ENCODE results near the gene RFPL3.

GRCh38 chr22:32327066-32327465 is 30.6 kb upstream of the RFPL3 start:
- no peak for TF ChIP-seq CTCF (IDR thresholded peaks at IDR 0.05; ENCODE audit: insufficient read depth, low read depth, low read length)
- TF ChIP-seq EZH2 (IDR thresholded peaks at IDR 0.05; ENCODE audit: insufficient read depth, low read length): no peak
